WTC11 (cell line): ENCODE measurements around the gene RTN4RL1.
"Not testable (repeated sequence)": the region's sequence is repeated elsewhere in the genome, so short reads cannot be mapped to it uniquely, and the experiment has no call there.

Experiments
- MYBL2 ChIP-seq: sonication (generic); formaldehyde crosslinking; IDR thresholded peaks from 2 replicates; pipeline ENCODE4 v1.8.1; 2023; ENCODE audit warnings: mild to moderate bottlenecking, moderate library complexity, missing genetic modification reagents
- NR3C1 ChIP-seq: sonication (generic); formaldehyde crosslinking; conservative IDR thresholded peaks from 2 replicates; pipeline ENCODE4 v1.8.1; 2023; ENCODE audit warnings: low read depth, mild to moderate bottlenecking, missing genetic modification reagents
- SP1 ChIP-seq: sonication (generic); formaldehyde crosslinking; conservative IDR thresholded peaks from 2 replicates; pipeline ENCODE4 v1.8.1; 2022; ENCODE audit warnings: missing genetic modification reagents
- ZNF121 ChIP-seq: sonication (generic); formaldehyde crosslinking; IDR thresholded peaks from 2 replicates; pipeline ENCODE4 v1.8.0; 2023; ENCODE audit warnings: missing genetic modification reagents
- ZNF138 ChIP-seq: sonication (generic); formaldehyde crosslinking; conservative IDR thresholded peaks from 2 replicates; pipeline ENCODE4 v1.8.1; 2022; ENCODE audit warnings: mild to moderate bottlenecking, moderate library complexity, missing genetic modification reagents
- ZNF317 ChIP-seq: sonication (generic); formaldehyde crosslinking; IDR thresholded peaks from 2 replicates; pipeline ENCODE4 v1.8.1; 2023; ENCODE audit warnings: low read depth, mild to moderate bottlenecking, moderate library complexity, missing genetic modification reagents, borderline replicate concordance
- TF ChIP-seq, protein P1 (sequence below): fragments of 200-600 bp; IDR thresholded peaks from 2 replicates; pipeline ENCODE4 v1.8.0; 2022; ENCODE audit warnings: antibody characterized with exemption
- TF ChIP-seq, protein P2 (sequence below): sonication (generic); formaldehyde crosslinking; IDR thresholded peaks from 2 replicates; pipeline ENCODE4 v1.8.1; 2022; ENCODE audit warnings: low read depth, missing genetic modification reagents, borderline replicate concordance

DNA sequence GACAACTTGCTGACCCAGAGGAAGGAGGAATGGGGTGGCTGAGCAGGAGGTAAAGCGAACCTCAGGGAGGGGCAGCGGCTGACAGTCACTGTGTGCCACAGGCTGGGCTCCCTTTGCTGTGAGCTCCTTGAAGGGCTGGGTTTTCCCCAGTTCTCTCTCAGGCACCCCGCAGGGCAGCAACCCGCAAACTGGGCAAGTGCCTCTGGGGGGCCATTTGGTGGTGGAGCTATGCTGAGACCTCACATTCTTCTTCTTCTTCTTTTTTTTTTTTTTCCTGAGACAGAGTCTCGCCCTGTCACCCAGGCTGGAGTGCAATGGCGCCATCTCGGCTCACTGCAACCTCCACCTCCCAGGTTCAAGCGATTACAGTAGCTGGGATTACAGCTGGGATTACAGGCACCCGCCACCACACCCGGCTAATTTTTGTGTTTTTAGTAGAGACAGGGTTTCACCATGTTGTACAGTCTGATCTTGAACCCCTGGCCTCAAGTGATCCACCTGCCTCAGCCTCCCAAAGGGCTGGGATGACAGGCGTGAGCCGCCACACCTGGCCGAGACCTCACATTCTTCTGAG, 42.3 kb downstream of the RTN4RL1 start:
- TF ChIP-seq, protein P1, sequence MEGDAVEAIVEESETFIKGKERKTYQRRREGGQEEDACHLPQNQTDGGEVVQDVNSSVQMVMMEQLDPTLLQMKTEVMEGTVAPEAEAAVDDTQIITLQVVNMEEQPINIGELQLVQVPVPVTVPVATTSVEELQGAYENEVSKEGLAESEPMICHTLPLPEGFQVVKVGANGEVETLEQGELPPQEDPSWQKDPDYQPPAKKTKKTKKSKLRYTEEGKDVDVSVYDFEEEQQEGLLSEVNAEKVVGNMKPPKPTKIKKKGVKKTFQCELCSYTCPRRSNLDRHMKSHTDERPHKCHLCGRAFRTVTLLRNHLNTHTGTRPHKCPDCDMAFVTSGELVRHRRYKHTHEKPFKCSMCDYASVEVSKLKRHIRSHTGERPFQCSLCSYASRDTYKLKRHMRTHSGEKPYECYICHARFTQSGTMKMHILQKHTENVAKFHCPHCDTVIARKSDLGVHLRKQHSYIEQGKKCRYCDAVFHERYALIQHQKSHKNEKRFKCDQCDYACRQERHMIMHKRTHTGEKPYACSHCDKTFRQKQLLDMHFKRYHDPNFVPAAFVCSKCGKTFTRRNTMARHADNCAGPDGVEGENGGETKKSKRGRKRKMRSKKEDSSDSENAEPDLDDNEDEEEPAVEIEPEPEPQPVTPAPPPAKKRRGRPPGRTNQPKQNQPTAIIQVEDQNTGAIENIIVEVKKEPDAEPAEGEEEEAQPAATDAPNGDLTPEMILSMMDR: not testable (repeated sequence)
- not testable (repeated sequence) for TF ChIP-seq MYBL2, ZNF317, NR3C1, SP1, ZNF138, ZNF121 (CRISPR knock-in tag)
- TF ChIP-seq, protein P2, sequence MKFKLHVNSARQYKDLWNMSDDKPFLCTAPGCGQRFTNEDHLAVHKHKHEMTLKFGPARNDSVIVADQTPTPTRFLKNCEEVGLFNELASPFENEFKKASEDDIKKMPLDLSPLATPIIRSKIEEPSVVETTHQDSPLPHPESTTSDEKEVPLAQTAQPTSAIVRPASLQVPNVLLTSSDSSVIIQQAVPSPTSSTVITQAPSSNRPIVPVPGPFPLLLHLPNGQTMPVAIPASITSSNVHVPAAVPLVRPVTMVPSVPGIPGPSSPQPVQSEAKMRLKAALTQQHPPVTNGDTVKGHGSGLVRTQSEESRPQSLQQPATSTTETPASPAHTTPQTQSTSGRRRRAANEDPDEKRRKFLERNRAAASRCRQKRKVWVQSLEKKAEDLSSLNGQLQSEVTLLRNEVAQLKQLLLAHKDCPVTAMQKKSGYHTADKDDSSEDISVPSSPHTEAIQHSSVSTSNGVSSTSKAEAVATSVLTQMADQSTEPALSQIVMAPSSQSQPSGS (CRISPR knock-in tag): not testable (repeated sequence)
